SK-N-MC (cell line): ENCODE measurements around the gene SDK1.

Experiments
- EZH2 ChIP-seq: fragments of 200-600 bp; sonication (generic); IDR thresholded peaks from one replicate; pipeline ENCODE4 v1.6.1; 2017; ENCODE audit warnings: antibody characterized with exemption
- FOXP2 ChIP-seq: optimal IDR thresholded peaks from 2 replicates; pipeline ENCODE3; 2011; ENCODE audit warnings: mild to moderate bottlenecking, moderate library complexity; ENCODE audit not compliant: insufficient read depth; ENCODE audit errors: extremely low read length, control extremely low read depth
- POLR2AphosphoS5 ChIP-seq: IDR thresholded peaks from 2 replicates; pipeline ENCODE4 v1.6.1; 2012; ENCODE audit warnings: mild to moderate bottlenecking, low read depth, low read length, borderline replicate concordance

DNA sequence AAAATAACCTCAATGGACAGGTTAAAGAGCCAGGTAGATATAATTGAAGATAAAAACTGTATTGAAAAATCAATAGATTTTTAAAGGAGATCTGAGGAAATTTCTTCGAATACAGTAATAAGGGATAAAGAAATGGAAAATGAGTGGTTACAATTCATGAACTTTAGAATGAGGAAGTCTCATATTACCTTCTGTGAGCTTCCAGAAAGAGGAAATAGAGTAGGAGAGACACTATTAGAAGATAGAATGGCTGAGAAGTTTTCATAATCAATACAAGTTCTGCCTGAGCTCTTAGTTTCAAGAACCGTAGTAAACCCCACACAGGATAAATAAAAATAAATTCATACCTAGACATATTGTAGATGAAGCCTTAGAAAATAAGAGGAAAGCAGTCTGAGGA, 11.5 kb downstream of the SDK1 start:
- TF ChIP-seq EZH2 (no peak), POLR2AphosphoS5 (no peak), FOXP2 (no peak)
